IgD-negative memory B cell (primary cell): ENCODE data around the gene BMP2K. TPM values are rescaled to one million over a fixed set of nuclear protein-coding genes. Genes with fewer than 3 reads are reported as not detected.

Experiments
- H3K27ac Mint-ChIP-seq, 3 donors: one replicate each; pipeline ENCODE4 v1.8.0; 2020 to 2022; ENCODE audit warnings: mild to moderate bottlenecking in 3 of 3, mixed read lengths in 3 of 3, moderate library complexity in 1 of 3
- H3K27me3 Mint-ChIP-seq: one replicate; pipeline ENCODE4 v1.8.0; 2021; ENCODE audit warnings: mixed read lengths
- H3K36me3 Mint-ChIP-seq: one replicate; pipeline ENCODE4 v1.8.0; 2020; ENCODE audit warnings: mild to moderate bottlenecking, mixed read lengths
- H3K4me1 Mint-ChIP-seq, 3 donors: one replicate each; pipeline ENCODE4 v1.8.0; 2020 to 2022; ENCODE audit warnings: mixed read lengths in 3 of 3, mild to moderate bottlenecking in 1 of 3
- H3K4me3 Mint-ChIP-seq, 4 donors: one replicate each; pipeline ENCODE4 v1.8.0; 2020 to 2022; ENCODE audit warnings: mild to moderate bottlenecking in 4 of 4, mixed read lengths in 4 of 4, moderate library complexity in 3 of 4
- H3K9me3 Mint-ChIP-seq, 3 donors: one replicate each; pipeline ENCODE4 v1.8.0; 2020 to 2021; ENCODE audit warnings: mixed read lengths in 3 of 3, mild to moderate bottlenecking in 1 of 3
- polyA plus RNA-seq: library from polyadenylated mRNA; unstranded; fragments of 300-500 nt; fragmentation: Illumina TruSeq; gene quantifications from one replicate; pipeline ENCODE4 v1.2.3, GENCODE V29; 2021

Gene BMP2K
- polyA plus RNA-seq, 1 donor from 2014 or later, result 24.1 TPM

DNA sequence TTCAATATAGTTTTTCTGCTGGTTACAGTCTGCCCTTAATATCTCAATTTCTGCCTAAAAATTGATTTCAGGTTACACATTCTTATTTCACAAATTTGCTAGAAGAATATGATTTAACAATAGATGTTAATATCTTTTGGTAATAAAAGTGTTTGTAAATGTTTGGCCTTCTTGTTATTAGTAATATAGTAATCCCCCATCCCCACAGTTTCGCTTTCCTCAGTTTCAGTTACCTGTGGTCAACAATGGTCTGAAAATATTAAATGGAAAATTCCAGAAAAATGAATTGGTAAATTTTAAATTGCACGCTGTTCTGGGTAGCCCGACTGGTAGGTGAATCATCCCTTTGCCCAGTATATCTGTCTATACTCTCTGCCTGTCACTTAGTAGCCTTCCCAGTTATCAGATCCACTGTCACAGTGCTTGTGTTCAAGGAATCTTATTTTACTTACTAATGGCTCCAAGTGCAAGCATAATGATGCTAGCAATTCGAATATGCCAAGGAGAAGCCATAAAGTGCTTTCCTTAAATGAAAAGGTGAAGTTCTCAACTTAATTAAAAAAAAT lies 3.5 kb upstream of the BMP2K start:
- H3K9me3 Mint-ChIP-seq, result no peaks in the 10 kb centered on the region
- peak overlapping the region in 1 of 4 donors; percentile 72 for H3K4me3 Mint-ChIP-seq
- no peaks in the 10 kb centered on the region for H3K36me3 Mint-ChIP-seq
- H3K27ac Mint-ChIP-seq, result peak overlapping the region in 1 of 3 donors; percentile 85
- H3K4me1 Mint-ChIP-seq, result peaks cover 5 to 17% (median 7%) of the 10 kb centered on the region in 3 donors
- H3K27me3 Mint-ChIP-seq, result no peaks in the 10 kb centered on the region

DNA sequence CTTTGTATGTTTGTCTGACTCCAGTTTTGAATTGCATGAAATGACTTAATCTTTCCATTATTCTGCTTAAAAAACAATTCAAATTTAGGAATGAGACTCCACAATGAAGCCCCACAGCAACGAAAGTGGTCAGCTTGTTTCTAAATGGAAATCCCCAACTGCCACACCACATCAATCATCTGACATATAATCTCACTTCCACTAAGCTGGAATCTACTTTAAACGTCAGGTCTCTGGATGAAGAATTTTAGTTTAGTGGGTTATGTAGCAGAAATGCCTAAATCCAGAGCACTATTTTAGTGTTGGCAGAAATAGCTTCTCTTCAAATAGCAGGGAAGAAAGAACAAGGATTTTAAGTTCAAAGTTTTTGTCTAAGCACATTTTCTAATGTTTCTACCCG lies 1.7 kb upstream of the BMP2K start:
- Mint-ChIP-seq H3K9me3 (no peaks in the 10 kb centered on the region), H3K27ac (peak overlapping the region; percentile 96 to 100 (median 98)), H3K36me3 (no peaks in the 10 kb centered on the region), H3K4me1 (peaks cover 3 to 13% (median 4%) of the 10 kb centered on the region in 3 donors), H3K4me3 (peak overlapping the region in 3 of 4 donors; percentile 94 to 99 (median 95)), H3K27me3 (no peaks in the 10 kb centered on the region)

DNA sequence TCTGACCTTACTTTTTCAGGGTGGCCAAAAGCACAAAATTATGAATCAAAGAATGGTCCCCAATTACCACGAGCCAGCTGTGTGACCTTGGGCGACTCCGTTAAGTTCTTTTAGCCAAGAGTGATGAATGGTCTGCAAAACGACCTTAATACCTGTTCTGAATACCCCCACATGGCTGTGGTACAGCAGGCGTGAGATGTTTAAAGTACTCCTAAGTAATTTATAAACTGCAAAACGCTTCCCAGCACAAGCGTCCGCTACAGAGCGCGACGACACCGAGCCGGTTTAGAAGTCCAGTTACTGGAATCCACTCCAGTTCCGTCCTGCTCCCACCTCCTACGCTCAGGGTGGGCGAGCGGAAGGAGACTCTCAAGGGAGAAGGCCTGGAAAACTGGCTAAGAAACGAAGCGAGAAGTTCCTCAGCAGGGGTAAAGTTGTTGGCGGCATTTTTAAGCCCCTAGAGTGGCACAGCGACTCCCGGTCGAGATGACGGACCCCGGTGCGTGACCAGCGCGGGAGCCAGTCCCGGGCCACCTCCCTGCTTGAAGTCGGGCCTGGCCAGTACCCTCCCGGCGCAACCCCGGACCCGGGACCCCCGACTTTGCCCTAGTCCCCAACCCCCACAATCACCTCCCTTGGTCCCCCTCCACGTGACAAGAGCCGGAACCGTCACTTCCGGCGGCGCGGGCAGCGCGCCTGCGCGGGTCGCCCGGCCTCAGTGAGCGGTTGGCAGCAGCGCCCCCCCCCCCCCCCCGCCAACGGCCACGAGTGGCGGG lies 659 bp upstream of the BMP2K start:
- Mint-ChIP-seq H3K9me3 (no peaks in the 10 kb centered on the region), H3K36me3 (no peaks in the 10 kb centered on the region), H3K27ac (peak overlapping the region; percentile 96 to 100 (median 98)), H3K4me1 (peaks cover 3 to 10% (median 4%) of the 10 kb centered on the region in 3 donors), H3K4me3 (peak overlapping the region; percentile 94 to 99 (median 96)), H3K27me3 (no peaks in the 10 kb centered on the region)

DNA sequence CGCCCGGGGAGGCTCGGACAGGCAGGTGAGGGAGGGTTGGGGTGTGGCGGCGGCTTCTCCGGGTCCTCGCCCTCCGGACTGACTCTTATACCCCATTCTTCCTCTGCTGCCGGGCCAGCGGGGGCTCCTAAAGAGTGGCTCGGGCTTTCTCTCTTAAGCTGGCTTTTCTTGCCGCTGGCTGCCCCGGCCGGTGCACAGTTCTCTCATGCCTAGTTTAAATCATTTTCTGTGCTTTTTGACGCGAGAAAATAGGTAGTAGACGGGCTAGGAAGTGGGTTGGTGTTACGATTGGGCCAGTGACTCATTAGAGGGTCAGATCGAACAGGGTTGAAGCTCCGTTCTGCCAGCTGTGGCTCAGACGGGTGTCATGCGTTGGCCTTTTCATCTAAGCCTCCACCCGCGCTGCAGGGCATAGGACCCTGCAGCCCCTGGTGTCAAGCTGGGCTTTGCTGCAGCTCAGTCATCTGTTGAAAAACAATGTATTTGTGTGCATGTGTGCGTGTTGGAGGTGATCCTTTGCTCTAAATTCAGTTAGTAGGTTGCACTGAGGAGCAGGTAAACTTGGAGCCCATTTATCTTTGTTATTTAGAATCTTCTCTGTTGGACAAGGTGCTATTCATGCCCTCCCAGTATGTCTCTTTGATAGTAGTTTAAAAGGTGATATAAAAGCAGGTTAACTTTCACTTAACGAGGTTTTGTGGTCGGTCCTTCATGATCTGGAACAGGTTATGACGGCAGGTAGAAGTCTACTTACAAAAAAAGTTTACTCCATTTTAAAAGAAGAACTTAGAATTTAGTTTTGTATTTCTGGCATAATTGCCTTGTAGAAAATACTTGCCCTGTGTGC lies 802 bp downstream of the BMP2K start:
- Mint-ChIP-seq H3K27me3 (no peaks in the 10 kb centered on the region), H3K4me1 (peaks cover 3 to 10% (median 4%) of the 10 kb centered on the region in 3 donors), H3K36me3 (no peaks in the 10 kb centered on the region), H3K4me3 (no peak overlapping the region), H3K9me3 (no peaks in the 10 kb centered on the region), H3K27ac (peak overlapping the region in 2 of 3 donors; percentile 92 to 98)

DNA sequence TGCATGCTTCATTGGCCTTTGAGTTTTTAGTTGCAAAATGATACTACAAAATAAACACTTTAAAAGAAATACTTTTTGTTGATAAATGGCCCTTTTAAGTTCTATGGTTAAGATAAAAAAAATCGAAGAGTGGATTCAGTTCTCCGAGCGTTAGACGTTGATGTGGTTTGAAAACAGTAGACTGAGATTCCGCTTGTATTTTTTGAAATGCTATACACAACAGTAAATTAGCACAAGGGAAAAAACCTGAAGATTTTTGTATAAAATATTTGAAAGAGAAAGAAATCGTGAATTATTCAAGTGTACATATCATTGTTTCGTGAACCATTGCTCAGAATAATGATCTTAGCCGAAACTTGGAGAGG lies 1.4 kb downstream of the BMP2K start:
- H3K4me1 Mint-ChIP-seq, result peaks cover 3 to 10% (median 4%) of the 10 kb centered on the region in 3 donors
- H3K27ac Mint-ChIP-seq, result peak overlapping the region in 2 of 3 donors; percentile 92 to 98
- H3K9me3 Mint-ChIP-seq, result no peaks in the 10 kb centered on the region
- no peaks in the 10 kb centered on the region for H3K36me3 Mint-ChIP-seq
- H3K27me3 Mint-ChIP-seq, result no peaks in the 10 kb centered on the region
- no peak overlapping the region for H3K4me3 Mint-ChIP-seq

DNA sequence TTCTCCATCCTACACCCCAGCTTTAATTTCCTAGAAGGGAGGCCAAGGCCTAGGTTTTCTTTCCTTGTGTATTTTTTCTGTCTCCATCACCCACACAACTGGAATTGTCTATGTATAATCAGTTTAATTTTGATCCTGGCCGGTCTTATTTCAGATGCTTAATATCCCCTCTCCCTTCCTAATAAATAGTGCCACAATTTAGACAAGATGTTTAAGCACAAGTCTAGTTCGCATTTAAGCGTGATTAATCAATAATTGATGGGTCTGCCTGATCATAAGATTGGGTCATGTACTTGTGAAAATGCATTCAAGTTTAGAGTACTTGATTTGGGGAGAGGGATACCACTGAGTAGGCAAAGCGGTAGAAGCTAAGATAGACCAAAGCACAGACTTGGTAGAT lies 2.4 kb downstream of the BMP2K start:
- Mint-ChIP-seq H3K4me1 (peaks cover 3 to 10% (median 4%) of the 10 kb centered on the region in 3 donors), H3K4me3 (no peak overlapping the region), H3K27ac (no peak overlapping the region), H3K9me3 (no peaks in the 10 kb centered on the region), H3K36me3 (no peaks in the 10 kb centered on the region), H3K27me3 (no peaks in the 10 kb centered on the region)

DNA sequence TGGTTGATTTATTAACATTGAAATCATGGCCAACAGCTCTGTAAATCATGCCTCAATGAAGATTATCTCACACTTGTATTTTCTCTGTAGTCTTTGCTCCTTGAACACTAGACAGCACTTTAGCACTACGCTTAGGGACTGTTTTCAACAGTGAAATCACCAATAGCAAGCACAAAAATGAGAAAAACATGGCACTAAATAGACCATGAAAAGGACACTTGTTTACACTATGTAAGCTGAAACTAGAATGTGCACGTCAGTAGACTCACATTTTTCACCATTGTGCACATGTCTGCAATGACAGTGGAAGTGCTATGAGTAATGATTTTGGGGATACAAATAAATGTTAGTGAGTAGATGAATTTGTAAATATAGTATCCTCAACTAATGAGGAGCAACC lies 3.1 kb downstream of the BMP2K start:
- Mint-ChIP-seq H3K27me3 (no peaks in the 10 kb centered on the region), H3K4me3 (no peak overlapping the region), H3K27ac (no peak overlapping the region), H3K36me3 (peaks cover 2% of the 10 kb centered on the region), H3K9me3 (no peaks in the 10 kb centered on the region), H3K4me1 (peaks cover 9 to 14% (median 9%) of the 10 kb centered on the region in 3 donors)

DNA sequence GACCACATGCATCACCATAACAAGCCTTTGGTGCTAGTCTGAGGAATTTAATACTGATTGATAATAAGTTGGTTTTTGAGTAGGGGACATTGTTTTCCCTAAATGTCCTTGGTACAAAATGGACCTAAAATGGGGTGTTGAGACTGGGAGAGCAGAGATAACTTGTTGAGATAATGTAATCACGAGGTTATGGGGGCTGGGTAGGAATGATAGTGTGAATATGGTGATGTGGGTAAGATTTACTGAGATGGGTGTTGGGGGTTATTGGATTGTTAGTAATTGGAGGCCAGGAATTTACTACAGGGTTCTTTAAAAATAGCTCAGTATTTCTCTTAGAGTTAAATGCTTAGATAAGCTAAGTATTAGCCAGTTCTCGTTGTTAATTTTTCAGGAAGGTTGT lies 3.9 kb downstream of the BMP2K start:
- Mint-ChIP-seq H3K4me1 (peaks cover 12 to 14% (median 12%) of the 10 kb centered on the region in 3 donors), H3K27me3 (no peaks in the 10 kb centered on the region), H3K27ac (no peak overlapping the region), H3K36me3 (peaks cover 2% of the 10 kb centered on the region), H3K4me3 (no peak overlapping the region), H3K9me3 (no peaks in the 10 kb centered on the region)

DNA sequence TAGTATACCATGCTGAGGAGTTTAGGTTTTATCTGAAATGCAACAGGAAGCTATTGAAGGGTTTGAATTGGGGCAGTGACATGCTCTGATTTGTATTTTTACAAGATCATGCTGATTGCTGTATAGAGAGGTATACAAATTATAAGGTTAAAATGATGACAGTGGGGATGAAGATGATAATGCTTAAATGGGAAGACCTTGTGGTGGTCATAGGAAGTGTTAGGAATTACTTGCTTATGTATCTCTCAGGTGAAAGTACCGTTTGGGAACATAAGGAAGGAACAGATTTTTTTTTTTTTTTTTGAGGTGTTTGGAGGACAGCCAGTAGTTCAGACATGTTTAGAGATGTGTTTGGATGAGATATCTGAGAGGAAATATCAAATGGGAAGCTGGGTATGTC lies 5.0 kb downstream of the BMP2K start:
- H3K4me3 Mint-ChIP-seq, result no peak overlapping the region
- no peaks in the 10 kb centered on the region for H3K27me3 Mint-ChIP-seq
- peaks cover 12 to 19% (median 15%) of the 10 kb centered on the region in 3 donors for H3K4me1 Mint-ChIP-seq
- no peak overlapping the region for H3K27ac Mint-ChIP-seq
- H3K9me3 Mint-ChIP-seq, result no peaks in the 10 kb centered on the region
- H3K36me3 Mint-ChIP-seq, result peaks cover 4% of the 10 kb centered on the region

DNA sequence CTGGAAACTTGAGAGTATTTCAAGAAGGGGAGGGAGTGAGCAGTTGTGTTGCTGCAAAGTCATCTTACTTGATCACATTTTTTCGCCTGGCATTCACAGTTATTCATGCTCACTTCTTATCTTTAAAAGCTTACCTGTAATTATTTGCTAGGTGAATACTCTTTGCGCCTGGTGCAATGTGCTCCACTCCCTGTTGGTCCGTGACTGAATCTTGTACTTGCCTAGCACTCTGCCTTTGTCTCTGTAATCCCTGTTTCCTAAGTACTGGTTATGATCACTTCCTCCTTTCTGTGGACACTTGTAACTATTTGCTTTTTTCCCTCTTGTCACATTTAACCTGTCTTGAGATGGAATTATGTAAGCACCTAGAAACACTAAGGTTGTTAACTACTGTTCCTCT lies 5.8 kb downstream of the BMP2K start:
- no peak overlapping the region for H3K27ac Mint-ChIP-seq
- no peaks in the 10 kb centered on the region for H3K9me3 Mint-ChIP-seq
- peaks cover 14 to 20% (median 19%) of the 10 kb centered on the region in 3 donors for H3K4me1 Mint-ChIP-seq
- H3K4me3 Mint-ChIP-seq, result no peak overlapping the region
- peaks cover 4% of the 10 kb centered on the region for H3K36me3 Mint-ChIP-seq
- H3K27me3 Mint-ChIP-seq, result no peaks in the 10 kb centered on the region

DNA sequence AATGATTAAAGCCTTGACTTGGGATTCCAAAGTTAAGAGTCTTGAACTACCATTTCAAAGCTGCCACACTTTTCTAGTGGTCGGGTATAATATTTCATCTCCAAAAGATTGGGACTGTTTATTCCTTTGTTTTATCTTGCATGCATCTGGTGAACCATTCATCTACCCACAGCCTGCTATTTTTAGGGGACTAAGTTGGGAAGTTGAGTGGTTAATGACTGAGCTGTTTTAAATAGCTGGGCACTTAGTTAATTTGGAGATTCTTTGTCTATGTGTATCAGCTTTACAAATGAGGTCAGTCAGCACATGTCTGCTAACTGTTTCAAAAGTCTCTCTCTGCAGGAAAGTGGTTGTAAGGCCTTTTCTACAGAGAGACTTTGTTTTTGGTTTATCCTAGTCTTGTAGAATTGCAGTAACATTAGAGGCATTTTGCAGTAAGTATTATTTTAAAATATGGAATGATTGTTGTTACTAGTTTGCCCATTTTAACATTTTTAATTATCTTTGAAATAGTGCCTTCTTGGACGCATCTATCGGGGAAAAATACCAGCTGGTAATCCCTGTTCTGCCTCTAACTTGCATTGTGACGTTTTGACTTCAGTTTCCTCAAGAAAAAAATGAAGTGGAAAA lies 8.2 kb downstream of the BMP2K start:
- Mint-ChIP-seq H3K4me1 (peaks cover 30 to 41% (median 39%) of the 10 kb centered on the region in 3 donors), H3K36me3 (peaks cover 4% of the 10 kb centered on the region), H3K4me3 (peak overlapping the region in 2 of 4 donors; percentile 26 to 57), H3K27me3 (no peaks in the 10 kb centered on the region), H3K9me3 (no peaks in the 10 kb centered on the region), H3K27ac (no peak overlapping the region)

DNA sequence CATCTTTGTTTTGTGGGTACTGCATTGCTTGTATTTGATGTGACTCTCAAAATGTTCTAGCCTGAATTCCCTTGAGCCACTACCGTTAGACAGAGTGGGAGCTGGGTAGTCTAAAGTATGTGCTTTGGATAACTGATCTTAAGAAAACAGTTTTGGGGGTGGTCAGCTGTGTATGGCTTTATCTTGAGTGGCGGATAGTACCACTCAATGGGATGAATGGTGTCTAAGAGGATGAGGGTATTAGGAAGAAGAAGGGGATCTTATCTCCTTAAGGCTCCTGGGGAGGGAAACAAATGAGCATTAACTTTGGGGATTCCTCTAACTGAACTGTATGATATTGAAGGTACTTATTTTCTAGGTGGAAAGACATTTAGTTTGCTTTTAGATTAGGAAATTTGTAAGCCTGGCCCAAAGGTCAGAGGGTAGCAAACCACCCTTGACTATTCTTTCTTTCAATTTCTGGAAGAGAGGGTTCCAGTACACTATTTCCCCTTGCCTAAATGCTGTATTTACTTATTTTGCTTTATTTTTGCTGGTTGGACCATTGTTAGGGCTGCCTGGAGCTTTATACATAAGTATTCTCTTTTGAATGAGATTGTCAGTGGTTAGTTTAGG lies 11.3 kb downstream of the BMP2K start:
- H3K27me3 Mint-ChIP-seq, result no peaks in the 10 kb centered on the region
- peaks cover 7% of the 10 kb centered on the region for H3K36me3 Mint-ChIP-seq
- H3K27ac Mint-ChIP-seq, result peak overlapping the region; percentile 60 to 80 (median 67)
- peaks cover 47 to 62% (median 53%) of the 10 kb centered on the region in 3 donors for H3K4me1 Mint-ChIP-seq
- peak overlapping the region in 3 of 4 donors; percentile 3 to 59 (median 20) for H3K4me3 Mint-ChIP-seq
- no peaks in the 10 kb centered on the region for H3K9me3 Mint-ChIP-seq

DNA sequence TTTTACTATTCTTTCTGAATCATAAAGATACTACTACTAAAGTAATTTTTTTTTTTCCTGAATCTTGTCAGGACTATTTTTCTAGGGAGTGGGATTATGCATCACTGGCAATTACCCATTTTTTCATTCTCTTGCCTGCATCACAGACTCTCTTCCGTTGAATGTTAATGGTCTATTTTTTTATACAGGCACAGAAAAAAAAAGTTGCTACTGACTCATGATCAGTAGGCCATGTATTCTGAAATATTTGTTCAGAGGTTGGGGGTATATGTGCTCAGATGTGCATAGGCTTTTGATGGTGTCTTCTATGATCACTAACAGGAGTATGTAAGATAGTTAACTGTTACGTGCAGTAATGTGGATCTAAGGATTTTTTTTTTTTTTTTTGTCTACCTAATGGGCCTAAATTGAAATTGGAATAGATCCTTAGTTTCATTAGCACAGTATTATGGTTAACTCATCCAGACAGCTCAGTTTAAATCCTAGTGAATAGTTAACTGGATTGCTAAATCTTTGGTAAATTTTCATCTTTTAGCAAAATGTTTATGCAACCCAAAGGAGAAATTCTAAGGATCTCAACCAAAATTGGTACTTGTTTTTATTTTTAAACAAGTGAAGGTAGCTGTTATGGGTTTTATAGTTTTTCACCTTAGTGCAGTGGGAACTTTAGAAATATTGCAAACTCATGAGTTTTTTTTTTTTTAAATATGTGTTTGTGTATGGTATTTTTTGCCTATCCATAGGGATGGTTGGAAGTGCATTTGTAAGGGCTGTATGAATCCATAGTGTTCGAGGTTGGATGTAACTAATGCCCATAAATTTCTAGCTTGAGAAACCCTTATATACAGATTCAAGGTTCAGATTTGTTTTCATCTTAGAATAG lies 12.1 kb downstream of the BMP2K start:
- Mint-ChIP-seq H3K36me3 (peaks cover 7% of the 10 kb centered on the region), H3K9me3 (no peaks in the 10 kb centered on the region), H3K4me1 (peaks cover 47 to 64% (median 53%) of the 10 kb centered on the region in 3 donors), H3K4me3 (peak overlapping the region in 3 of 4 donors; percentile 3 to 32 (median 20)), H3K27me3 (no peaks in the 10 kb centered on the region), H3K27ac (peak overlapping the region; percentile 60 to 80 (median 67))
